Fibroblast of lung (primary cell): ENCODE results near the gene FAM83D.

ENCODE experiments used
- CTCF ChIP-seq, 2 donors: IDR thresholded peaks in 1 of 2; conservative IDR thresholded peaks in 1 of 2; 1 replicate in 1 of 2; 2 replicates in 1 of 2; pipeline ENCODE4 v1.5.1; 2011 to 2012; ENCODE audit warnings: low read length in 2 of 2, control low read depth in 1 of 2, inconsistent platforms in 1 of 2, low read depth in 1 of 2, mild to moderate bottlenecking in 1 of 2
- EZH2 ChIP-seq: IDR thresholded peaks from 2 replicates; pipeline ENCODE4 v1.5.1; 2012; ENCODE audit warnings: low read length, control low read depth, mild to moderate bottlenecking; ENCODE audit errors: missing control alignments

GRCh38 chr20:38920411-38920810 lies 5.8 kb upstream of the FAM83D start:
- TF ChIP-seq CTCF (conservative IDR thresholded peaks at IDR 0.05 in 1 of 2, IDR thresholded peaks at IDR 0.05 in 1 of 2; ENCODE audit: low read depth in 1 of 2, low read length in 2 of 2): no peak
- TF ChIP-seq EZH2: no peak
